ENCODE measurements around the gene HIPK3.

DNA sequence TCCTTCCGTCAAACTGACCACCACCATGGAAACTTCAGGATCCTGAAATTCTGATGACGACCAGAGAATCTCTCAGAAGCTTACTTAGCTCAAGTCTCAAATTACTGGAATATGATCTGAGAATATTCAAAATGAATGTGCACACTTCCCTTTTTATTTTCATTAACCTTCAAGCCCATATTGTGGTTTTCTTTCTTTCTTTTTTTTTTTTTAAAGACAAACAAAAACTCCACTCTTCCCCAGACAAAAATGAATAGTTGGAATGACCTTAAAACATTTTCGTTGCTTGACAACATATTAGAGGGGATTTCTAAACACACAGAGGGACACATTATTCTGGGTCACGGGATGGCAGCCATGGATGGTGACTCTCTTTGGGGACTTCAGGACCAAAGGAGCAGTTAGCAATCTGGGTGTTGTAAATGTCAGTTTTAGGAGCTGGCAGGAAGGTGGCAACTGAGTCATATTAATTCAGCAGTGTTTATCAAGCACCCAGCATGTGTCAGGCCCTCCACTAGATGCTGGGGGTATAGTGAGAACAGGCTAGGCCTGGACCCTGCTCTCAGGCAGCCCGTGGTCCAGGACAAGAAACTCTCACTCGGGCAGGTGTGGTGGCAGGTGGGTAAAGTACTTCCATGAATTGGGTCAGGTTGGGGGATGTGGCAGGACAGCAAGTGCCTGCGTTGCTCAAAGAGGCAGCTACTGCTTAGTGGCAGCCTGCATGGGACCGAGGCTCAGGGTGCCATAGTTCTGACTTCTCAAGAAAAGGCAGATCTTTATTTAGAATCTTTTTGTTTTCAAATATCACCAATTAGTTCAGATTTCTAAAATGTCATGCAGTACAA, 126.1 kb downstream of the HIPK3 start:
- TF ChIP-seq, protein P1, sequence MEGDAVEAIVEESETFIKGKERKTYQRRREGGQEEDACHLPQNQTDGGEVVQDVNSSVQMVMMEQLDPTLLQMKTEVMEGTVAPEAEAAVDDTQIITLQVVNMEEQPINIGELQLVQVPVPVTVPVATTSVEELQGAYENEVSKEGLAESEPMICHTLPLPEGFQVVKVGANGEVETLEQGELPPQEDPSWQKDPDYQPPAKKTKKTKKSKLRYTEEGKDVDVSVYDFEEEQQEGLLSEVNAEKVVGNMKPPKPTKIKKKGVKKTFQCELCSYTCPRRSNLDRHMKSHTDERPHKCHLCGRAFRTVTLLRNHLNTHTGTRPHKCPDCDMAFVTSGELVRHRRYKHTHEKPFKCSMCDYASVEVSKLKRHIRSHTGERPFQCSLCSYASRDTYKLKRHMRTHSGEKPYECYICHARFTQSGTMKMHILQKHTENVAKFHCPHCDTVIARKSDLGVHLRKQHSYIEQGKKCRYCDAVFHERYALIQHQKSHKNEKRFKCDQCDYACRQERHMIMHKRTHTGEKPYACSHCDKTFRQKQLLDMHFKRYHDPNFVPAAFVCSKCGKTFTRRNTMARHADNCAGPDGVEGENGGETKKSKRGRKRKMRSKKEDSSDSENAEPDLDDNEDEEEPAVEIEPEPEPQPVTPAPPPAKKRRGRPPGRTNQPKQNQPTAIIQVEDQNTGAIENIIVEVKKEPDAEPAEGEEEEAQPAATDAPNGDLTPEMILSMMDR (IDR thresholded peaks at IDR 0.05; ENCODE audit: insufficient read depth, low read length), result no peak
- TF ChIP-seq, protein P2, sequence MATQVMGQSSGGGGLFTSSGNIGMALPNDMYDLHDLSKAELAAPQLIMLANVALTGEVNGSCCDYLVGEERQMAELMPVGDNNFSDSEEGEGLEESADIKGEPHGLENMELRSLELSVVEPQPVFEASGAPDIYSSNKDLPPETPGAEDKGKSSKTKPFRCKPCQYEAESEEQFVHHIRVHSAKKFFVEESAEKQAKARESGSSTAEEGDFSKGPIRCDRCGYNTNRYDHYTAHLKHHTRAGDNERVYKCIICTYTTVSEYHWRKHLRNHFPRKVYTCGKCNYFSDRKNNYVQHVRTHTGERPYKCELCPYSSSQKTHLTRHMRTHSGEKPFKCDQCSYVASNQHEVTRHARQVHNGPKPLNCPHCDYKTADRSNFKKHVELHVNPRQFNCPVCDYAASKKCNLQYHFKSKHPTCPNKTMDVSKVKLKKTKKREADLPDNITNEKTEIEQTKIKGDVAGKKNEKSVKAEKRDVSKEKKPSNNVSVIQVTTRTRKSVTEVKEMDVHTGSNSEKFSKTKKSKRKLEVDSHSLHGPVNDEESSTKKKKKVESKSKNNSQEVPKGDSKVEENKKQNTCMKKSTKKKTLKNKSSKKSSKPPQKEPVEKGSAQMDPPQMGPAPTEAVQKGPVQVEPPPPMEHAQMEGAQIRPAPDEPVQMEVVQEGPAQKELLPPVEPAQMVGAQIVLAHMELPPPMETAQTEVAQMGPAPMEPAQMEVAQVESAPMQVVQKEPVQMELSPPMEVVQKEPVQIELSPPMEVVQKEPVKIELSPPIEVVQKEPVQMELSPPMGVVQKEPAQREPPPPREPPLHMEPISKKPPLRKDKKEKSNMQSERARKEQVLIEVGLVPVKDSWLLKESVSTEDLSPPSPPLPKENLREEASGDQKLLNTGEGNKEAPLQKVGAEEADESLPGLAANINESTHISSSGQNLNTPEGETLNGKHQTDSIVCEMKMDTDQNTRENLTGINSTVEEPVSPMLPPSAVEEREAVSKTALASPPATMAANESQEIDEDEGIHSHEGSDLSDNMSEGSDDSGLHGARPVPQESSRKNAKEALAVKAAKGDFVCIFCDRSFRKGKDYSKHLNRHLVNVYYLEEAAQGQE (IDR thresholded peaks at IDR 0.05; ENCODE audit: insufficient replicate concordance, low read depth), result no peak
- TF ChIP-seq GABPA (IDR thresholded peaks at IDR 0.05; ENCODE audit: low read depth) (no peak), POLR2AphosphoS5 (IDR thresholded peaks at IDR 0.05; ENCODE audit: low read depth) (no peak)
